Transverse colon (tissue), 3 donors: ENCODE measurements around the gene WNT11.

ENCODE experiments used
- CTCF ChIP-seq, 5 experiments: fragments of 200-600 bp in 3 of 5; fragments of 450-650 bp in 2 of 5; sonication (generic) in 3 of 5; IDR thresholded peaks; 1 replicate in 2 of 5; 2 replicates in 3 of 5; pipeline ENCODE4 v1.5.1; 2016 to 2017; ENCODE audit warnings: antibody characterized with exemption in 5 of 5, inconsistent platforms in 3 of 5, mild to moderate bottlenecking in 2 of 5, moderate library complexity in 1 of 5
- EP300 ChIP-seq: sonication (generic); formaldehyde crosslinking; IDR thresholded peaks from one replicate; pipeline ENCODE4 v1.6.1; 2017; ENCODE audit warnings: antibody characterized with exemption, low read depth
- POLR2A ChIP-seq: fragments of 450-650 bp; IDR thresholded peaks from one replicate; pipeline ENCODE4 v1.6.1; 2016; ENCODE audit warnings: antibody characterized with exemption, mild to moderate bottlenecking, moderate library complexity

- TF ChIP-seq CTCF (IDR thresholded peaks at IDR 0.05): no peak
- TF ChIP-seq POLR2A: no peak
- TF ChIP-seq EP300: no peak
These were observed 19.5 kb downstream of the WNT11 start for GRCh38 chr11:76186776-76187279.
